ENCODE results near the gene ANKS1A.

DNA sequence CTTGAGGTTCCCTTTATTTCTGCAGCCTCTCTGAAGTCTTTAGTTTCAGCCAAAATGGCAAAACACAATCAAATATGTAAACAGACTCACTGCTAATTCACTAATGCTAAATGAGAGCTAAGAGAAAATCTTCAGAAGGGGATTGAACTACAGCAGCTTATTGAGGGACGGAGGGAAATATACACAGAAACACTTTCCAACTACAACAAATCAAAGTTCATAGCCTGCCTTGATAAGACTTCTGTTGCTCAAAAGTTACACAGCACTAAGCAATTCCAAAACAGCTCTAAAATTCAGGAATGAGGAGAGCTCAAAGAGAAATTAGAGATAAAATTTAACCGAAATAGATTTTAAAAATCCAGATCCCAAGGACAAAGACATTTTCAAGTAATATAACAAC is 250.4 kb downstream of the ANKS1A start:
- TF ChIP-seq CTCF (IDR thresholded peaks at IDR 0.05) (no peak), RARB (CRISPR knock-in tag; IDR thresholded peaks at IDR 0.05) (no peak), MAX (IDR thresholded peaks at IDR 0.05) (no peak), KDM1A (IDR thresholded peaks at IDR 0.05; ENCODE audit: low read depth) (no peak)
- TF ChIP-seq, protein P1, sequence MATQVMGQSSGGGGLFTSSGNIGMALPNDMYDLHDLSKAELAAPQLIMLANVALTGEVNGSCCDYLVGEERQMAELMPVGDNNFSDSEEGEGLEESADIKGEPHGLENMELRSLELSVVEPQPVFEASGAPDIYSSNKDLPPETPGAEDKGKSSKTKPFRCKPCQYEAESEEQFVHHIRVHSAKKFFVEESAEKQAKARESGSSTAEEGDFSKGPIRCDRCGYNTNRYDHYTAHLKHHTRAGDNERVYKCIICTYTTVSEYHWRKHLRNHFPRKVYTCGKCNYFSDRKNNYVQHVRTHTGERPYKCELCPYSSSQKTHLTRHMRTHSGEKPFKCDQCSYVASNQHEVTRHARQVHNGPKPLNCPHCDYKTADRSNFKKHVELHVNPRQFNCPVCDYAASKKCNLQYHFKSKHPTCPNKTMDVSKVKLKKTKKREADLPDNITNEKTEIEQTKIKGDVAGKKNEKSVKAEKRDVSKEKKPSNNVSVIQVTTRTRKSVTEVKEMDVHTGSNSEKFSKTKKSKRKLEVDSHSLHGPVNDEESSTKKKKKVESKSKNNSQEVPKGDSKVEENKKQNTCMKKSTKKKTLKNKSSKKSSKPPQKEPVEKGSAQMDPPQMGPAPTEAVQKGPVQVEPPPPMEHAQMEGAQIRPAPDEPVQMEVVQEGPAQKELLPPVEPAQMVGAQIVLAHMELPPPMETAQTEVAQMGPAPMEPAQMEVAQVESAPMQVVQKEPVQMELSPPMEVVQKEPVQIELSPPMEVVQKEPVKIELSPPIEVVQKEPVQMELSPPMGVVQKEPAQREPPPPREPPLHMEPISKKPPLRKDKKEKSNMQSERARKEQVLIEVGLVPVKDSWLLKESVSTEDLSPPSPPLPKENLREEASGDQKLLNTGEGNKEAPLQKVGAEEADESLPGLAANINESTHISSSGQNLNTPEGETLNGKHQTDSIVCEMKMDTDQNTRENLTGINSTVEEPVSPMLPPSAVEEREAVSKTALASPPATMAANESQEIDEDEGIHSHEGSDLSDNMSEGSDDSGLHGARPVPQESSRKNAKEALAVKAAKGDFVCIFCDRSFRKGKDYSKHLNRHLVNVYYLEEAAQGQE (IDR thresholded peaks at IDR 0.05) = no peak

Measured in A549 (cell line).